A549 (cell line): ENCODE results near the gene A4GALT. TPM values are rescaled to one million over a fixed set of nuclear protein-coding genes. Genes with fewer than 3 reads are reported as not detected.
A peak's percentile ranks its signal among the peaks of the same experiment; 100 is the strongest.

Experiments
- ATAC-seq, 2 experiments: fragments of 200-7000 bp in 1 of 2; fragments of >200 bp in 1 of 2; cut with Nextera tagmentation in 1 of 2; cut with Tn5 transposase in 1 of 2; 3 replicates each; pipeline versions ENCODE4 v1.8.0 to v1.9.1; 2018 to 2020; ENCODE audit warnings: mild to moderate bottlenecking in 1 of 2, moderate library complexity in 1 of 2
- CTCF ChIA-PET: fragments of 300-600 bp; sonication (Branson Sonifier 250); formaldehyde crosslinking; extraction: SDS; loops from one replicate; lab custom pipeline; 2021; ENCODE audit warnings: antibody characterized with exemption, inconsistent platforms; lab: Yijun Ruan, JAX
- POLR2A ChIA-PET: fragments of 350-600 bp; formaldehyde crosslinking; extraction: SDS; loops from one replicate; lab custom pipeline; 2021; ENCODE audit warnings: antibody characterized with exemption, inconsistent platforms; lab: Yijun Ruan, JAX
- DNase-seq, 2 experiments: peaks; one replicate each; pipeline versions ENCODE4 v3.0.0 to v3.0.0-alpha.2; 2011 to 2016; ENCODE audit warnings: low read depth in 1 of 2, low spot score in 1 of 2
- FAIRE-seq: peaks from 2 replicates; lab custom pipeline; 2011; peaks lifted over from hg19 to GRCh38; lab: Jason Lieb, UNC
- H3K27ac ChIP-seq, 2 experiments: fragments of >200 bp; sonication (Bioruptor Twin); formaldehyde crosslinking; 3 replicates each; pipeline ENCODE4 v1.5.1; 2016 to 2017
- H3K4me1 ChIP-seq: fragments of >200 bp; sonication (Bioruptor Twin); formaldehyde crosslinking; 3 replicates; pipeline ENCODE4 v1.6.1; 2016
- H3K4me2 ChIP-seq: fragments of >200 bp; sonication (Bioruptor Twin); formaldehyde crosslinking; 3 replicates; pipeline ENCODE4 v1.6.1; 2016
- H3K4me3 ChIP-seq: fragments of >200 bp; sonication (Bioruptor Twin); formaldehyde crosslinking; 3 replicates; pipeline ENCODE4 v1.5.1; 2016
- H3K9me3 ChIP-seq: fragments of >200 bp; sonication (Bioruptor Twin); formaldehyde crosslinking; 3 replicates; pipeline ENCODE4 v1.6.1; 2016
- CBX8 ChIP-seq: fragments of 200-600 bp; sonication (generic); IDR thresholded peaks from 2 replicates; pipeline ENCODE4 v1.6.1; 2016
- EHF ChIP-seq: fragments of 250-450 bp; sonication (Bioruptor Pico); IDR thresholded peaks from 2 replicates; pipeline ENCODE4 v1.5.0; 2020; ENCODE audit warnings: mild to moderate bottlenecking
- ESRRA ChIP-seq: fragments of 150-350 bp; IDR thresholded peaks from 2 replicates; pipeline ENCODE4 v1.6.1; 2014; ENCODE audit warnings: mild to moderate bottlenecking, low read length, borderline replicate concordance
- FOXS1 ChIP-seq: fragments of 250-450 bp; sonication (Bioruptor Pico); IDR thresholded peaks from 2 replicates; pipeline ENCODE4 v1.5.0; 2020; ENCODE audit warnings: mild to moderate bottlenecking, moderate library complexity
- HEYL ChIP-seq: fragments of 250-450 bp; sonication (Bioruptor Pico); IDR thresholded peaks from 2 replicates; pipeline ENCODE4 v1.8.0; 2021; ENCODE audit warnings: mild to moderate bottlenecking, moderate library complexity
- HOXA7 ChIP-seq: fragments of 250-450 bp; sonication (Bioruptor Pico); IDR thresholded peaks from 2 replicates; pipeline ENCODE4 v1.5.0; 2020; ENCODE audit warnings: mild to moderate bottlenecking, moderate library complexity
- HOXB13 ChIP-seq: fragments of 250-450 bp; sonication (Bioruptor Pico); IDR thresholded peaks from 2 replicates; pipeline ENCODE4 v1.5.0; 2020; ENCODE audit warnings: low read depth, mild to moderate bottlenecking, moderate library complexity
- HOXB5 ChIP-seq: fragments of 250-450 bp; sonication (Bioruptor Pico); IDR thresholded peaks from 2 replicates; pipeline ENCODE4 v1.5.0; 2020; ENCODE audit warnings: mild to moderate bottlenecking, moderate library complexity
- JUNB ChIP-seq: fragments of >200 bp; sonication (Bioruptor Twin); formaldehyde crosslinking; IDR thresholded peaks from 2 replicates; pipeline ENCODE4 v1.6.1; 2016
- MYC ChIP-seq: IDR thresholded peaks from 2 replicates; pipeline ENCODE4 v1.6.1; 2012; ENCODE audit warnings: mild to moderate bottlenecking, inconsistent platforms, low read length, improper control_type of control experiment, borderline replicate concordance
- NFE2L2 ChIP-seq: fragments of 150-350 bp; conservative IDR thresholded peaks from 2 replicates; pipeline ENCODE4 v1.6.1; 2014; ENCODE audit warnings: low read length
- NR3C1 ChIP-seq: fragments of >200 bp; sonication (Bioruptor Twin); formaldehyde crosslinking; IDR thresholded peaks from 3 replicates; pipeline ENCODE4 v1.6.1; 2017
- POLR2AphosphoS2 ChIP-seq: conservative IDR thresholded peaks from 2 replicates; pipeline ENCODE4 v1.6.1; 2012; ENCODE audit warnings: low read length, improper control_type of control experiment, inconsistent platforms
- RAD21 ChIP-seq, 2 experiments: fragments of >200 bp in 1 of 2; sonication (Bioruptor Twin) in 1 of 2; formaldehyde crosslinking in 1 of 2; IDR thresholded peaks in 1 of 2; conservative IDR thresholded peaks in 1 of 2; 2 replicates in 1 of 2; 3 replicates in 1 of 2; pipeline ENCODE4 v1.6.1; 2012 to 2018; ENCODE audit warnings: inconsistent platforms in 1 of 2
- RFX5 ChIP-seq: fragments of 450-650 bp; IDR thresholded peaks from 2 replicates; pipeline ENCODE4 v1.7.1; 2014; ENCODE audit warnings: antibody characterized with exemption, mild to moderate bottlenecking, moderate library complexity
- RNF2 ChIP-seq: fragments of 200-600 bp; sonication (generic); IDR thresholded peaks from 2 replicates; pipeline ENCODE4 v1.6.1; 2016; ENCODE audit warnings: low read depth, mild to moderate bottlenecking, antibody characterized with exemption, moderate library complexity, borderline replicate concordance
- TP53 ChIP-seq: fragments of 250-450 bp; sonication (Bioruptor Pico); IDR thresholded peaks from 2 replicates; pipeline ENCODE4 v1.5.0; 2021; ENCODE audit warnings: mild to moderate bottlenecking, moderate library complexity
- ZC3H11A ChIP-seq: fragments of 450-650 bp; IDR thresholded peaks from 2 replicates; pipeline ENCODE4 v1.6.1; 2014; ENCODE audit warnings: antibody characterized with exemption, mild to moderate bottlenecking
- ZFP36 ChIP-seq: fragments of 450-650 bp; IDR thresholded peaks from 2 replicates; pipeline ENCODE4 v1.6.1; 2014; ENCODE audit warnings: borderline replicate concordance; ENCODE audit not compliant: partially characterized antibody
- ZNF302 ChIP-seq: fragments of 250-450 bp; sonication (Bioruptor Pico); IDR thresholded peaks from 2 replicates; pipeline ENCODE4 v1.9.0; 2021; ENCODE audit warnings: inconsistent platforms, mild to moderate bottlenecking, moderate library complexity
- ZSCAN20 ChIP-seq: fragments of 250-450 bp; sonication (Bioruptor Pico); IDR thresholded peaks from 2 replicates; pipeline ENCODE4 v1.8.0; 2022; ENCODE audit warnings: mild to moderate bottlenecking, moderate library complexity
- WGBS: methylation state at CpG from one replicate; pipeline ENCODE4 v1.1.6; 2017; ENCODE audit errors: missing lambda C conversion rate; 5-methylcytosine and 5-hydroxymethylcytosine counted together
- polyA plus RNA-seq, 4 experiments: library from polyadenylated mRNA; depleted of rRNA in 3 of 4; stranded (reverse); fragments of >200 nt; fragmentation: RNase III in 1 of 4; extraction: RNeasy Plus Mini Kit Qiagen cat#74134 plus additional on column Dnase treatment in 1 of 4; gene quantifications; 2 replicates in 3 of 4; 3 replicates in 1 of 4; pipeline ENCODE4 v1.2.3, GENCODE V29; 2011 to 2017
- TF ChIP-seq, protein P1 (sequence below): fragments of >200 bp; sonication (Bioruptor Twin); formaldehyde crosslinking; IDR thresholded peaks from 3 replicates; pipeline ENCODE4 v1.5.1; 2016
- TF ChIP-seq, protein P2 (sequence below): IDR thresholded peaks from 2 replicates; pipeline ENCODE4 v1.6.1; 2012
- TF ChIP-seq, protein P3 (sequence below): fragments of >200 bp; sonication (Bioruptor Twin); formaldehyde crosslinking; IDR thresholded peaks from 3 replicates; pipeline ENCODE4 v1.6.1; 2016

The A4GALT gene
- polyA plus RNA-seq, 2 of the 4 experiments (the other 2 are of a cell fraction): 5.1 to 7.8 TPM

DNA sequence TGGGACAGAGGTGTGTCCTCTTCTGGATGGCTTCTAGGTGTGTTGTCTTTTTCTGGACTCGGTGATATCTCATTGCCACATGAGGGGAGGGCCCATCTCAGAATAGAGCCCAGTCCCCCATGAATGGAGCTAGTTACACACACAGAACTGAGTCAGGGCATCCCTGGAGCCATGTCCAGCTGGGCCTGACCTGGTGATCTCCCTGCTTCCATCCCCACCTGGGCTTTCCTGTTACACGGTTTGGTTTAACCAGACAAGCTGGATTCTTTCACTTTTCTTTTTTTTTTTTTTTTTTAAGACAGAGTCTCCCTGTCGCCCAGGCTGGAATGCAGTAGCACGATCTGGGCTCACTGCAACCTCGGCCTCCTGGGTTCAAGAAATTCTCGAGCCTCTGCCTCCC is 6.1 kb upstream of the A4GALT start (continued):
- TF ChIP-seq, protein P1, sequence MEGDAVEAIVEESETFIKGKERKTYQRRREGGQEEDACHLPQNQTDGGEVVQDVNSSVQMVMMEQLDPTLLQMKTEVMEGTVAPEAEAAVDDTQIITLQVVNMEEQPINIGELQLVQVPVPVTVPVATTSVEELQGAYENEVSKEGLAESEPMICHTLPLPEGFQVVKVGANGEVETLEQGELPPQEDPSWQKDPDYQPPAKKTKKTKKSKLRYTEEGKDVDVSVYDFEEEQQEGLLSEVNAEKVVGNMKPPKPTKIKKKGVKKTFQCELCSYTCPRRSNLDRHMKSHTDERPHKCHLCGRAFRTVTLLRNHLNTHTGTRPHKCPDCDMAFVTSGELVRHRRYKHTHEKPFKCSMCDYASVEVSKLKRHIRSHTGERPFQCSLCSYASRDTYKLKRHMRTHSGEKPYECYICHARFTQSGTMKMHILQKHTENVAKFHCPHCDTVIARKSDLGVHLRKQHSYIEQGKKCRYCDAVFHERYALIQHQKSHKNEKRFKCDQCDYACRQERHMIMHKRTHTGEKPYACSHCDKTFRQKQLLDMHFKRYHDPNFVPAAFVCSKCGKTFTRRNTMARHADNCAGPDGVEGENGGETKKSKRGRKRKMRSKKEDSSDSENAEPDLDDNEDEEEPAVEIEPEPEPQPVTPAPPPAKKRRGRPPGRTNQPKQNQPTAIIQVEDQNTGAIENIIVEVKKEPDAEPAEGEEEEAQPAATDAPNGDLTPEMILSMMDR: no peak
- TF ChIP-seq NR3C1 (no peak), CBX8 (no peak), RAD21 (conservative IDR thresholded peaks at IDR 0.05 in 1 of 2, IDR thresholded peaks at IDR 0.05 in 1 of 2) (no peak)

DNA sequence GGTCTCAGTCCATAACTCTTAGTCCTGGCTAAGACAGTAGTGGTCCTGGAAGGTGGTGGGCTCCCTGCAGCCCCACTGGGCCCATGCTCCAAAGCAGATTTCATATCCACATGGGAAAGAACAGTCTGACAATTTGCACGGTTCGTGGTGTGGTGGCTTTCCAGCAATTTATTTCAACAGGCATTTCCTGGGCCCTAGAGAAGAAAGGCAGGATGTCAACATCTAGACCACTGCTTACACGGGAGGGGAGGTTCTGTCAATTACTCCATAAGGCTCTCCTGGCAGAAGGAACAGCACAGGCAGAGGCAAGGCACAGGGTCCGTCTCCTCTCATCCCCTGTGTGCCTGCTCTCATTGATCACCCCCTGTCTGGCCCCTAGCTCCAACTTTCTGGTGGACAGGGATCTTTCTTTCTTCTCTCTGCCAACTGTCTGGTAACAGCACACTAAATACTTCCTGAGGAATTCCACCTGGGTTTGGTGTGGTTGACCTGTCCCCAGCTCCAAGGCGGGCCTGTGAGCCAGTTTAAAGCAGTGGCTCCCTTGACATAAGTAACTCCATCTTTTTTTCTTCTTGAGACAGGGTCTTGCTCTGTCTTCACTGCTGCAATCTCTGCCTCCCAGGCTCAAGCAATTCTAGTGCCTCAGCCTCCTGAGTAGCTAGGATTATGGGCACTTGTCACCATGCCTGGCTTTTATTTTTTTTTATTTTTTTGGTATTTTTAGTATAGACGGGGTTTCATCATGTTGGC is 5.1 kb upstream of the A4GALT start:
- H3K4me1 ChIP-seq: peaks cover 10% of the 10 kb centered on the region; the same call in 2 of the 3 replicates
- H3K4me2 ChIP-seq: no peak overlapping the region
- H3K4me3 ChIP-seq: no peak overlapping the region
- ATAC-seq (no peak), DNase-seq (no peak), FAIRE-seq (no peak)
- H3K9me3 ChIP-seq: no peaks in the 10 kb centered on the region
- TF ChIP-seq ZSCAN20 (CRISPR knock-in tag) (peak; percentile 78), ESRRA (no peak), MYC (no peak), HEYL (CRISPR knock-in tag) (peak; percentile 83; the same call in 1 of the 2 replicates), EHF (CRISPR knock-in tag) (peak; percentile 43; the same call in 1 of the 2 replicates), HOXB13 (CRISPR knock-in tag) (peak; percentile 46; the same call in 1 of the 2 replicates), ZNF302 (CRISPR knock-in tag) (0 out of 2 replicates have a peak, but pooled peaks have one; percentile 46)
- TF ChIP-seq, protein P2, sequence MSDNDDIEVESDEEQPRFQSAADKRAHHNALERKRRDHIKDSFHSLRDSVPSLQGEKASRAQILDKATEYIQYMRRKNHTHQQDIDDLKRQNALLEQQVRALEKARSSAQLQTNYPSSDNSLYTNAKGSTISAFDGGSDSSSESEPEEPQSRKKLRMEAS: no peak
- ChIA-PET CTCF (no interaction called here), POLR2A (no interaction called here)
- H3K27ac ChIP-seq: peak overlapping the region in 1 of 2 experiments; percentile 31; a peak in 1 of 6 replicates
- 75% methylated on average over 6 of the region's 6 CpGs for WGBS

DNA sequence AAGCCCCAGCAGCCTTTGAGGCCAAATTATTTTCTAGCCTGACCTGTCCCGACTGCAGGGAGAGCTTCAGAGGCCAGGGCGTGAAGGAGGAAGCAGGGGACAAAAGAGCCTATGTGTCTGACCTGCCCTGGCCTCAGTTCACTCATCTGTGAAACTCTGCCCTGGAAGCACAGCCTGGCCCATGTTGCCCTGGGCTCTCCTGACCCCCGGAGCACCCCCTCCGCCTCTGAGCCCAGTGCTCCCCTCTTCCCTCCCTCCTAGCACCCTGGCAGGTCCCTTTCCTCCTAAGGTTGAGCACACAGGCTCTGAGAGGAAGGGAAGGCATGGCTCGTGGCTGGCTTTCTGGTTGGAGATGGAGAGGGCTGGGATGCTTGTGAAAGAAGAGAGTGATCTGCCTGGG is 3.4 kb upstream of the A4GALT start:
- H3K4me2 ChIP-seq: no peak overlapping the region
- POLR2A ChIA-PET: interaction anchor here (0.6 kb wide), 1 partner anchor 24 kb away, joined by 4 read pairs; no protein-coding TSS in a partner anchor
- peaks cover 17% of the 10 kb centered on the region; the same call in 2 of the 3 replicates for H3K4me1 ChIP-seq
- WGBS: 73% methylated on average over 4 of the region's 5 CpGs
- no peaks in the 10 kb centered on the region for H3K9me3 ChIP-seq
- H3K4me3 ChIP-seq: no peak overlapping the region
- no peak for TF ChIP-seq TP53 (CRISPR knock-in tag)
- TF ChIP-seq RNF2: no peak
- no peak for TF ChIP-seq NR3C1
- no peak for TF ChIP-seq FOXS1
- no peak for TF ChIP-seq MYC
- no peak for TF ChIP-seq ZNF302 (CRISPR knock-in tag)
- TF ChIP-seq, protein P3, sequence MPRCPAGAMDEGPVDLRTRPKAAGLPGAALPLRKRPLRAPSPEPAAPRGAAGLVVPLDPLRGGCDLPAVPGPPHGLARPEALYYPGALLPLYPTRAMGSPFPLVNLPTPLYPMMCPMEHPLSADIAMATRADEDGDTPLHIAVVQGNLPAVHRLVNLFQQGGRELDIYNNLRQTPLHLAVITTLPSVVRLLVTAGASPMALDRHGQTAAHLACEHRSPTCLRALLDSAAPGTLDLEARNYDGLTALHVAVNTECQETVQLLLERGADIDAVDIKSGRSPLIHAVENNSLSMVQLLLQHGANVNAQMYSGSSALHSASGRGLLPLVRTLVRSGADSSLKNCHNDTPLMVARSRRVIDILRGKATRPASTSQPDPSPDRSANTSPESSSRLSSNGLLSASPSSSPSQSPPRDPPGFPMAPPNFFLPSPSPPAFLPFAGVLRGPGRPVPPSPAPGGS: no peak
- no peak for TF ChIP-seq HEYL (CRISPR knock-in tag)
- no peak for TF ChIP-seq ZC3H11A
- no peak for TF ChIP-seq HOXA7 (CRISPR knock-in tag)
- TF ChIP-seq NFE2L2: no peak
- TF ChIP-seq RFX5: no peak
- no peak for TF ChIP-seq JUNB
- no peak for TF ChIP-seq RAD21 (conservative IDR thresholded peaks at IDR 0.05 in 1 of 2, IDR thresholded peaks at IDR 0.05 in 1 of 2)
- TF ChIP-seq, protein P2: no peak
- no peak for TF ChIP-seq POLR2AphosphoS2
- TF ChIP-seq HOXB5: no peak
- TF ChIP-seq ZFP36: no peak
- TF ChIP-seq, all 56 proteins: peak for 0
- H3K27ac ChIP-seq: 0 out of 6 replicates have a peak overlapping the region, but pooled peaks of 1 of the 2 experiments have one; percentile 33
- FAIRE-seq: no peak
- no peak for ATAC-seq
- DNase-seq: no peak
- CTCF ChIA-PET: interaction anchor here (0.9 kb wide), 1 partner anchor 143 kb away, joined by 3 read pairs; no protein-coding TSS in a partner anchor
